ENCODE measurements around the gene IFT22.
"Not testable (repeated sequence)": the region's sequence is repeated elsewhere in the genome, so short reads cannot be mapped to it uniquely, and the experiment has no call there.

The IFT22 gene

GRCh38 chr7:101277155-101277554, 44.5 kb downstream of the IFT22 start:
- DNase-seq, result no peak

DNA sequence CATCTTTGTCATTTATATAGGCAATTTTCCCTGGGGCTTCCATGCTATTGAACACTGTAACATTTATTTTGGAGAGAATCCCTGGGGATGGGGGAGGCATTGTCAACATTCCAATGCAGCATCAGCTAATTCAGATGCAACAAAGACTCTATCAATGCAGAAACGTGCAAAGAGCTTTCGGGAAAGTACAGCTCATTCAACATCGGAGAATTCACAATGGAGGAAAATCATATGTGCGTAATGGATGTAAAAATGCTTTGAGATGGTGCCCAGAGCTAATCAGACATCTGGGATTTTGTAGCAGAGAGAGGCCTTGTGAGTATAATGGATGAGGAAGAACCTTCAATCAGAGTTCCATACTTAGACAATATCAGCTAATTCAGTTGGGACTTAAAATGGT, 48.4 kb downstream of the IFT22 start:
- DNase-seq, result no peak

DNA sequence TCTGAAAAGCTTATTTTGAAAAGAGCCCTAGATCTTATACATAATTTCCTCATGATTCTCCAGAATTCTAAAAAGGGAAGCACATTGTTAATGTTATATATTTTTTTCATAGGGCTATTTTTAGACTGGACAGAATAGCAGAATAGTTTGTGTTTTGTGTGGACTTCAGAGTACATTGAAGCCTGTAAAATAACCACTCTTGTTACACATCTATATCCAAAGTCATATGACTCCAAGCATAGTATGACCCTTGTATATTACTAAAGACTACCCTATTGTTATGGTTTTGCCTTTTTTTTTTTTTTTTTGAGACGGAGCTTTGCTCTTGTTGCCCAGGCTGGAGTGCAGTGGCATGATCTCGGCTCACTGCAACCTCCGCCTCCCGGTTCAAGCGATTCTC, 50.6 kb downstream of the IFT22 start:
- DNase-seq, result no peak

- DNase-seq, result no peak
Observed at GRCh38 chr7:101269664-101270063, 51.9 kb downstream of the IFT22 start.

DNA sequence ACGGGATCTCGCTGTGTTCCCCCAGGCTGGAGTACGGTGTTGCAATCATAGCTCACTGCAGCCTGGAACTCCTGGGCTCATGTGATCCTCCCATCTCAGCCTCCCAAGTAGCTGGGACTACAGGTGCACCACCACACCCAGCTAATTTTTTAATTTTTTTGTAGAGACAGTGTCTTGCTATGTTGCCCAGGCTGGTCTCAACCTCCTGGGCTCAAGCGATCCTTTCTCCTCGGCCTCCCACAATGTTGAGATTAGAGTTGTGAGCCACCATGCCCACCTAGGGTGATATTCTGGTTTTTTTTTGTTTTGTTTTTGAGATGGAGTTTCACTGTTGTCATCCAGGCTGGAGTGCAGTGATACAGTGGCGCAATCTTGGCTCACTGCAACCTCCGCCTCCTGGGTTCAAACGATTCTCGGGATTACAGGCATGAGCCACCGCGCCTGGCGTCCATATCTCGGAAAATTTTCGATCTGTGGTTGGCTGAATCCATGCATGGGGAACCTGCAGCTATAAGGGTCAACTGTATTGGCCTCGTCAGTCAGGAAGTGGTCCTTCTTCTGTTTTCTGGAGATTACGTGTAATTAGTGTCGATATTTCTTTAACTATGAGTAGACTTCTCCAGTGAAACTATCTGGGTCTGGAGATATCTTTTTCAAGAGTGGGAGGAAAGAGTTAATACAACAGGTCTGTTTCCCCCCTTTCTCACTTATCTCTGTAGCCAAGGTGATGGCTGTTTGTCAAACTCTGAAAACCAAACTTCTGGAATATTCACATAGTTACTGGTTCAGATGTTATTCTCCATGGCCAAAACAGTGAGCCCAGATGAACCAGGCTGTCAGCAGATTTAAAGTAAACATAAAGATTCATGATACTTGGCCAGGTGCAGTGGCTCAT, 55.7 kb downstream of the IFT22 start:
- DNase-seq, result no peak

DNA sequence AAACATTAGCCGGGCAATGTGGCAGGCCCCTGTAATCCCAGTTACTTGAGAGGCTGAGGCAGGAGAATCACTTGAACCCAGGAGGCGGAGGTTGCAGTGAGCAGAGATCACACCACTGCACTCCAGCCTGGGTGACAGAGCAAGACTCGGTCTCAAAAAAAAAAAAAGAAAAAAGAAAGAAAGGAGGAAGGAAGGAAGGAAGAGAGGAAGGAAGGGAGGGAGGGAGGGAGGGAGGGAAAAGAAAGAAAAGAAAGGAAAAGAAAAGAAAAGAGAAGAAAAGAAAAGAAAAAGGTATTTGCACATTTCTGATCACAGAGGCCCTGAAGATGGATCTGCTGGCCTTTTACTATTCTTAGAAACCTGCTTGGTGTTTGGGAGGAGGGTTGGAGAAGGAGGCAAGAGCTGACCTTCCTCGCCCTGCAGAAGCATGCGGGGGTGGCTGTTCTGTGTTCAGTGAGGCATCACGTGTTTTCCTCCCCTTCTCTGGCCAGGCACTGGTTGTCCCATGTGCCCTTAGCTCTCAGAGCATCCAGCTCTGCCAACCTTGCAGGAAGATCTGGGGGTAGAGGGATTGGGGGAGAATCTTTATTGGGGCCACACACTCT, 57.4 kb downstream of the IFT22 start:
- DNase-seq, result not testable (repeated sequence)

All from activated CD4-positive, alpha-beta T cell treated with anti-CD3 and anti-CD28 coated beads, Interleukin-2, Interleukin-6, amounts not matched to agents 100 ng/mL and 50 ng/mL, durations not matched to agents 16 hours and 8 hours (primary cell).